NCI-H2107 treated with DMSO at 0.1 percent for 48 hours (cell line): ENCODE measurements around the gene ELOVL7.
"Not testable (repeated sequence)": the region's sequence is repeated elsewhere in the genome, so short reads cannot be mapped to it uniquely, and the experiment has no call there.

ENCODE experiments used
- DNase-seq: peaks from one replicate; lab custom pipeline; 2025; ENCODE audit not compliant: unreplicated experiment; lab: John Stamatoyannopoulos, UW

Gene ELOVL7

DNA sequence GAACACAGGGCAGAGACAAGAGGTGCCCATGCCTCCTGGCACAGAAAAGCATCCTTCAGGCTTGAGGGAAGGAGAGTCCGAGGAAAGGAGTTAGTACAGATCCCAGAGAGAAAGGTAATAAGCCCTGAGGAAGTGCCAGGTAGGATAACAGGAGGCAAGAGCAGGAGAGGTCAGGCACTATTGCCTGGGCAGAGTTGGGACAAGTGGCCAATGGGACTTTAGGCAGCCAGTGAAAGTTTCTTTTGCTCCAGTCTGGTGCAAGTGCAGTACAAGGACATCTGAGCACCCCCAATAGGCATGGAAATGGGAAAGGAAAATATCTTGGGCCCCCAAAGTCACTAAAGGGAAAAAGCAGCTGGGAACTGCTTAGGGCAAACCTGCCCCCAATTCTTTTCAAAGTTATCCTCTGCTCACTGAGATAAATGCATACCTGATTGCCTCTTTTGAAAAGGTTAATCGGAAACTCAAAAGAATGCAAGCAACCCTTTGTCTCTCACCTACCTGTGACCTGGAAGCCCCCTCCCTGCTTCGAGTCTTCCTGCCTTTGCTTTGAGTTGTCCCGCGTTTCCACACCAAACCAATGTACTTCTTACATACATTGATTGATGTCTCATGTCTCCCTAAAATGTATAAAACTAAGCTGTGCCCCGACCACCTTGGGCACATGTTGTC is 46.5 kb downstream of the ELOVL7 start:
- DNase-seq = no peak

DNA sequence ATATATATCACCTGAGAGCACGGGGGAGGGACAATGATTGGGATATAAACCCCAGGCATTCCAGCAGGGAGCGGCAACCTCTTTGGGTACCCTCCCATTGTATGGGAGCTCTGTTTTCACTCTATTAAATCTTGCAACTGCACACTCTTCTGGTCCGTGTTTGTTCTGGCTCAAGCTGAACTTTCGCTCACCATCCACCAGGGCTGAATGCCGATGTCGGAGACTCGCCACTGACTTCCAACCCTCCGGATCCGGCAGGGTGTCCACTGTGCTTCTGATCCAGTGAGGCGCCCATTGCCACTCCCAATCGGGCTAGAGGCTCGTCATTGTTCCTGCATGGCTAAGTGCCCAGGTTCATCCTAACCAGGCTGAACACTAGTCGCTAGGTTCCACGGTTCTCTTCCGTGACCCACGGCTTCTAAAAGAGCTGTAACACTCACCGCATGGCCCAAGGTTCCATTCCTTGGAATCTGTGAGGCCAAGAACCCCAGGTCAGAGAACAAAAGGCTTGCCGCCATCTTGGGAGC is 48.6 kb downstream of the ELOVL7 start:
- DNase-seq = not testable (repeated sequence)

DNA sequence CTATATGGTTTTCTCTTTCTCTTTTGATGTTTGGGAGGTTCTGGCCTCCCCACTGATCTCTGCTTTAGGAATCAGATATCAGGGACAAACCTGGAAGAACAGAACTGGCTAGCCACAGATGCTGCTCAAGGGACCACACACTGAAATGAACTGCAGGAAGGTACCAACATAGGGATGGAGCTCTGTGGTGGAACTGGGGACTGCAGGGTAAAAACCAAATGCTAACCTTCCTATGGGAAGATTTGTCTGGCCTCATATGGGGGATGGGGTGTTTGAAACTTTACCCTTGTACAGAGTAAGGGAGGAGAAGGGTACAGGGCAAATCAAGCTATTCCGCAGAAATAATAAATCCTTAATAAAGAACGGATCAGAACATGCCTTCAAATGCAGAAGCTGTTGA is 49.4 kb downstream of the ELOVL7 start:
- no peak for DNase-seq

DNA sequence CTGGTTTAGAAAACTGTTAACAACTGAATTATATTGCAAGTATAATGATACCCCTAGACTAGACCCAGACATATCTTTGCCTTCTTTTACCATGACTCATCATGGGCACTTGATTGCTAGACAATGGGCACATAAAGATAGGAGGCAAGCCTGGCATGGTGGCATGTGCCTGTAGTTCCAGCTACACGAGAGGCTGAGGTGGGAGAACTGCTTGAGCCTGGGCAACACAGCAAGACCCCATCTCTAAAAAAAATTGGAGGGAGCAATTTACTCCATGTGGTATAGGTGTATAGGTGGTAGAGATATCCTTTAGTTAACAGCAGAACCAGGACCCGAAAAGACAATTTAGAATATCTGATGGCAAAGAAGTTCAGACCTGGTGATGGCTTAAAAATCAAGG is 51.6 kb downstream of the ELOVL7 start:
- DNase-seq = no peak

DNA sequence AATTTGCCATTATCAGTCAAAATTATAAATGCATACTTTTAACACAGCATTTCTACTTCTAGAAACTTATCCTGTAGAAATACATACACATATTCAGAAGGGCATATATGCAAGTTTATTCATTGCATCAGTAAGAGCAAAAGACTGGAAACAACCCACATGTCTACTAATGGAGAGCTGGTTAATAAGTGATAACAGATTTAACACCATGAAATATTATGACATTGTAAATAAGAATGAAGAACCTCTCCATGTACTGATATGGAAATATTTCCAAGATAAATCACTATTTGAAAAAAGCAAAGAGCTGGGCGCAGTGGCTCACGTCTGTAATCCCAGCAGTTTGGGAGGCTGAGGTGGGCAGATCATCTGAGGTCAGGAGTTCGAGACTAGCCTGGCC is 54.5 kb downstream of the ELOVL7 start:
- no peak for DNase-seq

DNA sequence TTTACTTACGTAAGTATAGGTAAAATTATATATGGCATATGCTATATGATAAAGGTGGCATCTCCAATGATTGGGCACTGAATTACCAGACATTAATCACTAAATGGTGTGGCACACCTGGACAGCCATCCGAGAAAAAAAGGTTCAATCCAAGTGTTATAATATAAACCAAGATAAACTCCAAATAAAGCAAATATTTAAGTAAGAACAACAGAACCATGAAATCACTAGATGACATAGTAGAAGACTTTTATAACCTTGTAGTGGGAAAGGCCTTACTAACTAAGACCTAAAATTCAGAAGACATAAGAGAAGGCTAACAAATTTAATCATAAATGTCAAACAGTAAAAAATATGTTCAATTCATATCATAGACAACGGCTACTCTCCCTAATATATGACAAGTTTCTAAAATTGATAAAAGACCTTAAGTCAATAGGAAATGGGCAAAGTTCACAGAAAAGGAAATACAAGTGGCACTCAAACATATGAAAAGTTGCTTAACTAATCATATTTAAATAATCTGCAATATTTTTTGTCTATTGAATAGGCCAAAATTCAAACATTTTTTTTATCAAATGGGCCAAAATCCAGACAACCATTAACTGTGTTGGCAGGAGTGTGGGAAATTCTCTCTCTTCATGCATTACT is 55.1 kb downstream of the ELOVL7 start:
- DNase-seq = no peak

DNA sequence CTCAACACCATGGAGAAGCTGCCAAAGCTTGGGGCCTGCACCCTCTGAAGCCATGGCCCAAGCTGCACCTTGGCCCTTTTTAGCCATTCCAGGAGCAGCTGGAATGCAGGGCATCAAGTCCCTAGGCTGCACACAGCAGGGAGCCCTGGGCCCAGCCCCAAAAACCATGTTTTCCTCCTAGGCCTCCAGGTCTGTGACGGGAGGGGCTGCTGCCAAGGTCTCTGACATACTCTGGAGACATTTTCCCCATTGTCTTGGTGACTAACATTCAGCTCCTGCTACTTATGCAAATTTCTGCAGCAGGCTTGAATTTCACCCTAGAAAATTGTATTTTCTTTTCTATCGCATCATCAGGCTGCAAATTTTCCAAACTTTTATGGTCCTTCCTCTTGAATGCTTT is 64.6 kb downstream of the ELOVL7 start:
- DNase-seq = no peak

DNA sequence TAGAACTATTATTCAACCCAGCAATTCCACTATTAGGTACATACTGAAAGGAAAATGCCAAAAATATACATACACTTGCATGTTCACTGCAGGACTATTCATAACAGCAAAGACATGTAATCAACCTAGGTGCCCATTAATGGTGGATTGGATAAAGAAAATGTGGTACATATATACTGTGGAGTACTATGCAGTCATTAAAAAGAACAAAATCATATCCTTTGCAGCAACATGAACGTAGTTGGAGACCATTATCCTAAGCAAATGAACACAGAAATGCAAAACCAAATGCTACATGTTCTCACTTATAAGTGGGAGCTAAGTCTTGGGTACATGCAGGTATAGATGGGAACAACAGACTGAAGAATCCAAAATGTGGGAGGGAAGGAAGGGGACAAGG is 67.7 kb downstream of the ELOVL7 start:
- no peak for DNase-seq

DNA sequence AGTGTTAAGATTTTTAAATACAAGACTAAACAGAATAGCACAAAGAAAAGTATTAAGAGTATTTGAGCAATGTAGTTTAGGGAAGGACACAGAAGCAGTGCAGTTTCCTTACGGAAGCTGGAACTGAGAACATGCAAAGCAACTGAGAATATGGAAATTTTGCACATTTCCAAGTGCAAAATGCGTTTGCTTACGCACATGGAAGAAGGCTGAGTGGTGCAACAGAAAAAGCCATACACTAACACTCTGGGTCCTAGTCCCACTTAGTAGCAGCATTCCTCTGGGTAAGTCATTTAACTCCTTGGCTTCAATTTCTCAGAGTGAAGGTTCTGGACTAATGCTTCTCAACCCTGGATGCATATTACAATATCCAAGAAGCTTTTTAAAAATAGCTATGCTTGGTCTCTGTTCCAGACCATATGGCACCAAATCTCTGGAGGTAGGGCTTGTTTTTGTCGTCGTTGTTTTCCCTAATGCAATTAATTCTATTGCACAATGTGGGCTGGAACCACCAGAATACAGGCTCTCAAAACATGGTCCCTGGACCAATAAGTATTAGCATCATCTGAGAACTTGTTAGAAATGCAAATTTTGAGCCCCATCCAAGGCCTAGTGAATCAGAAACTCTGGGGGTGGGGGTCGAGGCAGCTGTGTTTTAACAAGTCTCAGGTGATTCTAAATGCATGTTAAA is 78.9 kb downstream of the ELOVL7 start:
- DNase-seq = no peak

DNA sequence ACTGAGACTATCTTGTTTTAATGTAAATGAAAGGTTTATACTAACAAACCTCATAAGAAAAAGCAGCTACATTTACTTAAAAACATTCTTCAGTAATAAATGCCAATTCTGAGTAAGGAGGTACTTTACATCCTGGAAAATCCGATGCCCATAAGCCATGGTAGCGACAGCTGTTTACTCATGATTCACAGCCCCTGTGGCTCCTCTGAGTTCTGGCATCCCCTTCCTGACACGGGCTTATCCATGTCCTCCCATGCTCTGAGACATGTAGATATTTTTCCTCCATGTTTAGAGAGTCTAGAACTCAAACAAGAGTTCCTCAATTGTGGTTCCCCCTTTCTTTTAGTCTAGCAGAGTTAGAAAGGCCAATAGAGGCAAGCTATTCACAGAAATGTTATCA is 81.0 kb downstream of the ELOVL7 start:
- DNase-seq = no peak

DNA sequence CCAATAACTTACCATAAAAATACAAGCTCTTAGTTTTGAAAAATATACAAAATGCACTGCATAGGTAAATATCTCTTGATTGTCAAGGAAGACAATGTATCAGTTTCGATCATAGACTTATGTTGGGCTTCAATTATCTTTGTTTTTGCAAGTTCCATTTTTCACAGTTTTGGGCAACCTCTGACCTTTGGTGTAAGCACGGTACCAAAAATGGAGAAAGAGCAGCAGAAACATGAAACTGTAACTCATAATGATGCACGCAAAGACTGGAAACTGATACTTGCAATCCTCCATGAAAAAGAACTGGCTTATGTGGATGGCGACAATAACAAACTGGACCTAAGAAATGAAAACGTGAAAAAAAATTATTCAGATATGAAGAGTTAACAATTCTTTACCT is 89.6 kb downstream of the ELOVL7 start:
- no peak for DNase-seq

DNA sequence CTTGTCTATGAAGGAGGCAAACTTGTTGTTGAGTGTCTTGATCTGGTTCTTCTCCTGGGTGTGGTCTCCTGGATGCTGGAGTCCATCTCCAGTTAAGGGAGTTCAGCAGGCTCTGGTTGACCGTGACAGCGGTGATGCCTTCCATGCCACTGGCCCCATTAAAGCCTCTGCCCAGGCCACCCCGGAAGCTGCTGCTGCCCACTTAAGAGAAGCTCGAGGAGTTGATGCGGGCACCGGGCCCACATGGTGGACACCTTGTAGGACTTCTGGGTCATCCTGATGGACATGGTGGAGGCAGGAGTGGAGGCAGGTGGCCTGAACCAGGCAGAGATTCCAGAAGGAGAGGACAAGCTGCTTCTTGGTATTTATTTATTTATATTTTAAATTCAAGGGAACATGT is 99.4 kb downstream of the ELOVL7 start:
- no peak for DNase-seq

DNA sequence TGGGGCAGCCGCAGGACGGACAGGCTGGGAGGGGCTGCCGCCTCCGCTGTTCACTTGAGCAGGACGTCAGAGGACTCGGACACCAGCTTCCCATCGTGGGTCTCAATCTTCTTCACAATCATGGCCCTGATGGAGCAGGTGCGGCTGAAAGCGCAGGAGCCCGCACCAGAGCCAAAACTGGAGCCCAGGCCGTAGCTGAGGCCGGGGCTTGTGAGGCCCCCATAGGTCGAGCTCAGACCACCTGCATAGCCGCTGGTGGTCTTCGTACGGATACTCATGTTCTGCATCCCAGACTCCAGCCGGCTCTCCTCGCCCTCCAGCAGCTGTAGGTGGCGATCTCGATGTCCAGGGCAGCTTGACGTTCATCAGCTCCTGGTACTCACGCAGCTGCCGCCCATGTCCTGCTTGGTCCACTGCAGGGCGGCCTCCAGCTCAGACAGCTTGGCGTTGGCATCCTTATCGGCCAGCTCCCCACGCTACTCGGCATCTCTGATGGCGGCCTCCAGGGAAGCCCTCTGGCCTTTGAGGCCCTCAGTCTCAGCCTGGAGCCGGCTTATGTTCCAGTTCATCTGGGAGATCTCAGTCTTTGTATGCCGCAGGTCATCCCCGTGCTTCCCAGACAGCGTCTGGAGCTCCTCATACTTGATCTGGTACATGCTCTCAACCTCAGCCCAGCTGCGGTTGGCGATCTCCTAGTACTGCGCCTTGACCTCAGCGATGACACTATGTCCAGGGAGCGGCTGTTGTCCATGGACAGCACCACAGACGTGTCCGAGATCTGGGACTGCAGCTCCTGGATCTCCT is 100.4 kb downstream of the ELOVL7 start:
- DNase-seq = no peak

DNA sequence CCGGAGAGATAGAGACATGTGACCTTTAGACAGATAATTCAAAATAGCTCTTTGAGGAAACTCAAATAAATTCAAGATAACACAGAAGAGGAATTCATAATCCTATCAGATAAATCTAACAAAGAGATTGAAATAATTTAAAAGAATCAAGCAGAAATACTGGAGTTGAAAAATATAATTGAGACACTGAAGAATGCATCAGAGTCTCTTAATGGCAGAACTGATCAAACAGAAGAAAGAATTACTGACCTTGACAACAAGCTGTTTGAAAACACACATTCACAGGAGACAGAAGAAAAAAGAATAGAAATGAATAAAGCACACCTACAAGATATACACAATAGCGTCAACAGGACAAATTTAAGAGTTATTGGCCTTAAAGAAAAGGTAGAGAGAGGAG is 103.7 kb downstream of the ELOVL7 start:
- no peak for DNase-seq

DNA sequence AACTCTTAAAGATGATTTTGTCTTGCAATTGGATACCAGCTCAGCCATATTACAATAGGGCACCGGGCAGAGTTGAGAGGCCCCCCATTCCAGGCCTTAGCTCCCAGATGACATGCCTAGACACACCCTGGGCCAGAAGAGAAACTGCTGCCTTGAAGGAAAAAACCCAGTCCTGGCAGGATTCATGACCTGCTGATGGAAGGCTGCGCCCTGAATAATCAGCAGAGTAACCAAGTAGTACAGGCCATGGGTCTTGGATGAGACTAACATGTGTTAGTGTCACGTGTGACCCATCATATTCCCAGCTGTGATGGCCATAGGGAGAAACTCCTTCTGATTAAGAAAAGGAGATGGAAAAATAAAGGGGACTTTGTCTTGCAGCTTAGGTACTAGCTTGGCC is 105.1 kb downstream of the ELOVL7 start:
- DNase-seq = no peak

DNA sequence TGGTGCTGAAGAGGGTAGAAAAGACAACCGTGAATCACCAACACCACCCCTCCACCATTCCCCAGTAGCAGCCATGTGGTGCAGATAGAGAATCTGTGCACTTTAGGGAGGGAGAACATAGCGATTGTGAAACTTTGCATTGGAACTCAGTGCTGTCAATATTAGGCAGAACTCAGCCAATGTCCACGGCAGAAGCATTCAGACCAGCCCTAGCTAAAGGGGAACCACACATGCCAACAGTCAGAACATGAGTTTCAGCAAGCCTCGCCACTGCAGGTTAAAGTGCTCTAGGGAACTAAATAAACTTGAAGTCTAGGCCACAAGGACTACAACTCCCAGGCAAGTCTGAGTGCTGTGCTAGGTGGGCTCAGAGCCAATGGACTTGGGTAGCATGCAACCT is 105.6 kb downstream of the ELOVL7 start:
- no peak for DNase-seq

DNA sequence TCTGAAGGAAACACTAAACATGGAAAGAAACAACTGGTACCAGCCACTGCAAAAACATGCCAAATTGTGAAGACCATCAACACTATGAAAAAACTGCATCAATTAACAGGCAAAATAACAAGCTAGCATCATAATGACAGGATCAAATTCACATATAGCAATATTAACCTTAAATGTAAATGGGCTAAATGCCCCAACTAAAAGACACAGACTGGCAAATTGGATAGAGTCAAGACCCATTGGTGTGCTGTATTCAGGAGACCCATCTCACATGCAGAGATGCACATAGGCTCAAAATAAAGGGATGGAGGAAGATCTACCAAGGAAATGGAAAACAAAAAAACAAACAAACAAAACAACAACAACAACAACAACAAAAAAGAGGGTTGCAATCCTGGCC is 113.2 kb downstream of the ELOVL7 start:
- DNase-seq = not testable (repeated sequence)

DNA sequence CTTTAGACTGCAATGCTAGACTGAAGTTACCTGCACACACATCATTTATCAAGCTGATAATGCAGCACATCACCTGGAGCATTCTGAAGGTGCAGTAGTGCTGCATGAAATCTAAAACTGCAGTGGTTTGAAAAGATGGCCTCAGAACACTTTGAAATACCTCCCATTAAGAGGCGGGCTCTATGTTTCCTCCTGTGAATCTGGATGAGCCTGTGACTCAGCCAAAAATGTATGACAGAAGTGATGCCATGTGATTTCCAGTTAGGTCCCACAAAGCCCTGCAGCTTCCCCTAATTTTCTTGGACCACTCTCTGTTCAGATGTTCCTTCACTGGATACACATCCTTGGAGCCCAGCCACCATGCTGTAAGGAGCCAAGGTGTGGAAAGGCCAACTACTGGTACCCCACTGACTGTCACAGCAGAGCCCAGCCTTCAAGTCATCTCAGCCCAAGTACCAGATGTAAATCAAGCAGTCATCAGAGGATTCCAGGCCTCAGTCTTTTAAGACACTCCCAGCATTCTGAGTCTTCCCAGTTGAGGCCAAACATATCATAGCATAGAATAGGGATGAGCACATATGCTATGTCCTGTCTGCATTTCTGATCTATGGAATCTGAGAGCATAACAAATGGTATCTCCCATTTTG is 116.9 kb downstream of the ELOVL7 start:
- DNase-seq = no peak

DNA sequence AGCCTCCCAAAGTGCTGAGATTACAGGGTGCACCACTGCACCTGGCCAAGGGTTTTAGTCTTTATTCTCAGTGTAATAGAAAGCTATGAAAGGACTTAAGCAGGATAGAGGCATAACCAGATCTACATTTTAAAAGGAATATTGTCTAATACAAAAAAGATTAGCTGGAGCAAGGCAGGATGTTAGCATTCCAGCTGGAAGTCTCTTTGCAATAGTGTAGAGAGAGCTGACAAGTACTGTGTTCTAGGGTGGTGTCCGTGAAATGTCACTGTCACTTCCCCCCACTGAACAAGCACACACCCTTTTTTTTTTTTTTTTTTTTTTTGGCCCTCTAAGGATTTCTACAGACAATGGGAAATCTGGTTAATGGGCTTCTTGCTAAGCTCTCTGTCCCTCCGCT is 119.9 kb downstream of the ELOVL7 start:
- no peak for DNase-seq

DNA sequence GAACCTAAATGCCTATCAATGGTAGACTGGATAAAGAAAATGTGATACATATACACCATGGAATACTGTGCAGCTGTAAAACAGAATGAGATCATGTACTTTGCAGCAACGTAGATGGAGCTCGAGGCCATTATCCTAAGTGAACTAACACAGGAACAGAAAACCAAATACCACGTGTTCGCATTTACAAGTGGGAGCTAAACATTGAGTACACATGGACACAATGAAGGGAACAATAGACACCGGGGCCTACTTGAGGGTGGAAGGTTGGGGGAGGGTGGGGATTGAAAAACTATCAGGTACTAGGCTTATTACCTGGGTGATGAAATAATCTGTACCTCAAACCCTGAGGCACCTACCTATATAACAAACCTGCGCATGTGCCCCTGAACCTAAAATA is 121.7 kb downstream of the ELOVL7 start:
- DNase-seq = peak; percentile 78

DNA sequence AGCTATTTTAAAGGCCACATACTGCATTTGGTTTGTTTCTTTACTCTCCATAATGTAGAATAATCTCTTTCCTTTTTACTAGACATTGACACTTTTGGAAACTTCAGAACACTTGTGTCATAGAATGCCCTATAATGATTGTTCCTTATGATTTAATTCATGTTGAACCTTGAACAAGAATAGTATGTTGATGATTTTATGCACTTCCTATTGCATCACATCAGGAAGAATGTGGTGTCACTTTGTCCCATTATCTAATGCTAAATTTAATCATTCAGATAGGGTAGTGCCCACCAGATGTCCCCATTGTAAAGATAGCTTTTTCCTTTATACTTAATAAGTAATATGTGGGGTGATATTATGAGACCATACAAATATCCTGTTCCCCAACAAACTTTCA is 124.7 kb downstream of the ELOVL7 start:
- DNase-seq = no peak
